Muscle layer of duodenum (tissue), 2 donors: ENCODE measurements around the gene SNX30.
A peak's percentile ranks its signal among the peaks of the same experiment; 100 is the strongest.

Experiments
- H3K27ac ChIP-seq: one replicate; pipeline ENCODE4 v1.7.0; 2013; ENCODE audit warnings: mild to moderate bottlenecking, low read length
- H3K27me3 ChIP-seq: one replicate; pipeline ENCODE4 v1.7.0; 2013; ENCODE audit warnings: low read depth, mild to moderate bottlenecking, control low read depth, low read length
- H3K36me3 ChIP-seq, 2 donors: one replicate each; pipeline ENCODE4 v1.7.0; 2013; ENCODE audit warnings: low read length in 2 of 2, control low read depth in 1 of 2, mild to moderate bottlenecking in 1 of 2; ENCODE audit not compliant: insufficient read depth in 2 of 2, control insufficient read depth in 1 of 2
- H3K4me1 ChIP-seq, 2 donors: one replicate each; pipeline ENCODE4 v1.7.0; 2013; ENCODE audit warnings: low read length in 2 of 2, mild to moderate bottlenecking in 2 of 2, control low read depth in 1 of 2, moderate library complexity in 1 of 2; ENCODE audit not compliant: insufficient read depth in 2 of 2, control insufficient read depth in 1 of 2
- H3K4me3 ChIP-seq, 2 donors: one replicate each; pipeline ENCODE4 v1.7.0; 2013; ENCODE audit warnings: low read length in 2 of 2, low read depth in 1 of 2, mild to moderate bottlenecking in 1 of 2
- H3K9me3 ChIP-seq, 2 donors: one replicate each; pipeline ENCODE4 v1.7.0; 2013; ENCODE audit warnings: low read length in 2 of 2, control low read depth in 1 of 2, mild to moderate bottlenecking in 1 of 2; ENCODE audit not compliant: control insufficient read depth in 1 of 2
- donor health status: healthy.

The SNX30 gene

DNA sequence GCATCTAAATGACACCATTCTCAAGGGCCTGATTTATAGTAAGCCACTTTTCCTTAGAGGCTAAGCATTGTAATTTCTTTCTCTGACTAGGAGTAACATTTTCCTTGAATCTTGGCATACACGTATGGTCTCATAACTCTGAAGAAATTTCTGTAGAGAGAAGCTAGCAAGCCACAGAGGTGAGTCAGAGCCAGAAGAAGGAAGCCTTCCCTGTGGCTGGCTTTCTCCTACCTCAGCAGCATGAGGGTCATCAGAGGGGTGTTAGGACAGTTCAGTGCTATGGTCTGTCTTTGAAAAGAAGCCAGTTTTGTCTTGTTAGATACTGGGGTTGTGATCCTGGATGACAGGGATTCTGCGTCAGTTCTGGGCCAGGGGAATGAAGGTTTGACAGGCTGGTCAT, 3.2 kb downstream of the SNX30 start:
- Histone ChIP-seq H3K9me3 (no peaks in the 10 kb centered on the region), H3K27ac (peak overlapping the region; percentile 0), H3K4me3 (no peak overlapping the region), H3K36me3 (no peaks in the 10 kb centered on the region), H3K4me1 (peaks cover 17 to 40% of the 10 kb centered on the region in 2 donors), H3K27me3 (no peaks in the 10 kb centered on the region)

DNA sequence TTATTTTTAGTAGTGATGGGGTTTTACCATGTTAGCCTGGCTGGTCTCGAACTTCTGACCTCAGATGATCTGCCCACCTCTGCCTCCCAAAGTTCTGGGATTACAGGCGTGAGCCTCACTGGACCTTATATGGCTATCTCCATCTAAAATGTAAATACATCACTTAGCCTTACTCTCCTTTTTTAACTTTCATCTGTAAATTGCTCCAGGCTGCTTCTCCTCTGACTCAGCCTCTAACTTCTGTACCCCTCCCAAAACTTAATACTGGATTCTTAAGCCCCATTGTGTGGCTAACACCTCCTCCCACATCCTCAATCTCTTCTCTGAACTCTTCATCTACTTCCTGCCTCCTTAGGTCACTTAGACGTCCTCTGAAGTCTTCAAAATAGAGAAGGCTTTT, 4.0 kb downstream of the SNX30 start:
- H3K9me3 ChIP-seq = no peaks in the 10 kb centered on the region
- H3K36me3 ChIP-seq = no peaks in the 10 kb centered on the region
- H3K27ac ChIP-seq = peak overlapping the region; percentile 65
- no peak overlapping the region for H3K4me3 ChIP-seq
- H3K4me1 ChIP-seq = peaks cover 17 to 40% of the 10 kb centered on the region in 2 donors
- H3K27me3 ChIP-seq = no peaks in the 10 kb centered on the region

GRCh38 chr9:112755016-112755427, 4.5 kb downstream of the SNX30 start:
- Histone ChIP-seq H3K27me3 (no peaks in the 10 kb centered on the region), H3K9me3 (no peaks in the 10 kb centered on the region), H3K36me3 (no peaks in the 10 kb centered on the region), H3K4me1 (peaks cover 17 to 37% of the 10 kb centered on the region in 2 donors), H3K4me3 (no peak overlapping the region), H3K27ac (peak overlapping the region; percentile 65)

GRCh38 chr9:112755675-112756074, 5.1 kb downstream of the SNX30 start:
- H3K4me3 ChIP-seq = no peak overlapping the region
- H3K36me3 ChIP-seq = no peaks in the 10 kb centered on the region
- H3K27me3 ChIP-seq = no peaks in the 10 kb centered on the region
- H3K27ac ChIP-seq = peak overlapping the region; percentile 65
- H3K4me1 ChIP-seq = peaks cover 17 to 35% of the 10 kb centered on the region in 2 donors
- no peaks in the 10 kb centered on the region for H3K9me3 ChIP-seq

- H3K27ac ChIP-seq = no peak overlapping the region
- H3K4me3 ChIP-seq = no peak overlapping the region
- no peaks in the 10 kb centered on the region for H3K9me3 ChIP-seq
- no peaks in the 10 kb centered on the region for H3K36me3 ChIP-seq
- H3K4me1 ChIP-seq = peaks cover 12 to 26% of the 10 kb centered on the region in 2 donors
- H3K27me3 ChIP-seq = no peaks in the 10 kb centered on the region
These were observed 6.8 kb downstream of the SNX30 start for GRCh38 chr9:112757282-112757883.

- Histone ChIP-seq H3K4me3 (no peak overlapping the region), H3K9me3 (no peaks in the 10 kb centered on the region), H3K36me3 (no peaks in the 10 kb centered on the region), H3K27me3 (no peaks in the 10 kb centered on the region), H3K27ac (no peak overlapping the region), H3K4me1 (peaks cover 12 to 21% of the 10 kb centered on the region in 2 donors)
These were observed 7.4 kb downstream of the SNX30 start for GRCh38 chr9:112757940-112758339.

- Histone ChIP-seq H3K4me3 (no peak overlapping the region), H3K27ac (no peak overlapping the region), H3K4me1 (no peaks in the 10 kb centered on the region), H3K27me3 (no peaks in the 10 kb centered on the region), H3K9me3 (no peaks in the 10 kb centered on the region), H3K36me3 (no peaks in the 10 kb centered on the region)
These were observed 10.3 kb downstream of the SNX30 start for GRCh38 chr9:112760821-112761220.

DNA sequence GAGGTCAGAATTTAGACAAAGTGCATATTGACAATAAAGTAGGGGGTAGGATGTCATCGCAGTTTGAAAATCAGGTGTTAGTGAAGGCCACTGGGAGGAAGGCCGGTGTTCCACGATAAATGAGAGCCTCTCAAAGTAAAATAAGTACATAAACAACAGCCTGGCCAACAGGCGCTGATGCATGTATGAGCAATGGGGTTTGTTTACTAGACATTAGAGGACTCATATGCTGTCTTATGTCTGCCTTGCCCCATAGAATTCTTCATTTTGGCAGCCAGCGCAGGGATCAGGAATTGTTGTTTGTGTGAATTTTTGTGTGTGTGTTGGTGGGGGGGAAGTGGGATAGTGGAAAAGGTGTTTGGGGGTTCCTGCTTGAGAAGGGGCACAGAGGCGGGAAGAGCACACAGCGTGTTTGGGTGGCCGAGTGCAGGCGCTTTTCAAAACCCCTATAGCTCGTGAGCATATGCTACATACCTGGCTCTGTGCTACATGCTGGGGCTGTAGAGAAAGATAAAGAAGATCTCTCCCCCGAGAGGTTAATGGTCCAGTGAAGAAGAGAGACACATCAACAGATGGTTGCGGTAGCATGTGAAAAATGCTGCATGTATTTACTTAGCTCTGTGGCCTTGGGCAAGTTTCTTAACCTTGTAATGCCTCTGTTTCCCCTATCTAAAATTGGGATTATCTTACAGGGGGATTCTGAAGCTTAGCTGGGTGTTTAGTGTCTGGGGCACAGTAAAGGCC, 11.5 kb downstream of the SNX30 start:
- no peak overlapping the region for H3K4me3 ChIP-seq
- no peaks in the 10 kb centered on the region for H3K9me3 ChIP-seq
- no peaks in the 10 kb centered on the region for H3K4me1 ChIP-seq
- no peak overlapping the region for H3K27ac ChIP-seq
- no peaks in the 10 kb centered on the region for H3K27me3 ChIP-seq
- H3K36me3 ChIP-seq = no peaks in the 10 kb centered on the region

- no peak overlapping the region for H3K4me3 ChIP-seq
These were observed 12.4 kb downstream of the SNX30 start for GRCh38 chr9:112762726-112763518.

DNA sequence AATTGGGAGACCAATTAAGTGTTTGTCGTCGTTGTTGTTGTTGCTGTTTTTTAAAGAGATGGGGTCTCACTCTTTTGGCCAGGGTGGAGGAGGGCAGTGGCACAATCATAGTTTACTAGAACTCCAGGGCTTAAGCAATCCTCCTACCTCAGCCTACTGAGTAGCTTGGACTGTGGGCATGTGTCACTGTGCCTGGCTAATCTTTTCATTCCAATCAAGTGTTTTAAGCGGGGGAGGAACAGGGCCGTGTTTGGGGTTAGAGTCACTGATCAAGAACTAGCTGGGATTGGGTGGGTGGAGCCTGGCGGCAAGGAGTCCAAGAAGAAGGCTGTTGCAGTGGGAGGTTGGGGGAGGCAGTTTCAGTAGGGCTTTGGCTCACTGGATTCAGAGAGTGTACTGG, 13.8 kb downstream of the SNX30 start:
- H3K36me3 ChIP-seq = no peaks in the 10 kb centered on the region
- no peaks in the 10 kb centered on the region for H3K4me1 ChIP-seq
- no peaks in the 10 kb centered on the region for H3K27me3 ChIP-seq
- no peak overlapping the region for H3K27ac ChIP-seq
- H3K9me3 ChIP-seq = no peaks in the 10 kb centered on the region
- no peak overlapping the region for H3K4me3 ChIP-seq

More at GRCh38 chr9:112762726-112763518, 12.4 kb downstream of the SNX30 start:
- no peak overlapping the region for H3K27ac ChIP-seq
- no peaks in the 10 kb centered on the region for H3K36me3 ChIP-seq
- no peaks in the 10 kb centered on the region for H3K4me1 ChIP-seq
- no peaks in the 10 kb centered on the region for H3K27me3 ChIP-seq
- no peaks in the 10 kb centered on the region for H3K9me3 ChIP-seq

GRCh38 chr9:112764837-112765236, 14.3 kb downstream of the SNX30 start:
- Histone ChIP-seq H3K4me1 (no peaks in the 10 kb centered on the region), H3K4me3 (no peak overlapping the region), H3K27ac (no peak overlapping the region), H3K27me3 (no peaks in the 10 kb centered on the region), H3K9me3 (no peaks in the 10 kb centered on the region), H3K36me3 (no peaks in the 10 kb centered on the region)
